HG02642 (cell line): ENCODE results near the gene FOLR1.

Experiments
- ATAC-seq: cut with Tn5 transposase; IDR thresholded peaks from one replicate; pipeline ENCODE4 v1.9.1; 2021; ENCODE audit warnings: mild to moderate bottlenecking; ENCODE audit not compliant: unreplicated experiment, poor library complexity

Gene FOLR1

DNA sequence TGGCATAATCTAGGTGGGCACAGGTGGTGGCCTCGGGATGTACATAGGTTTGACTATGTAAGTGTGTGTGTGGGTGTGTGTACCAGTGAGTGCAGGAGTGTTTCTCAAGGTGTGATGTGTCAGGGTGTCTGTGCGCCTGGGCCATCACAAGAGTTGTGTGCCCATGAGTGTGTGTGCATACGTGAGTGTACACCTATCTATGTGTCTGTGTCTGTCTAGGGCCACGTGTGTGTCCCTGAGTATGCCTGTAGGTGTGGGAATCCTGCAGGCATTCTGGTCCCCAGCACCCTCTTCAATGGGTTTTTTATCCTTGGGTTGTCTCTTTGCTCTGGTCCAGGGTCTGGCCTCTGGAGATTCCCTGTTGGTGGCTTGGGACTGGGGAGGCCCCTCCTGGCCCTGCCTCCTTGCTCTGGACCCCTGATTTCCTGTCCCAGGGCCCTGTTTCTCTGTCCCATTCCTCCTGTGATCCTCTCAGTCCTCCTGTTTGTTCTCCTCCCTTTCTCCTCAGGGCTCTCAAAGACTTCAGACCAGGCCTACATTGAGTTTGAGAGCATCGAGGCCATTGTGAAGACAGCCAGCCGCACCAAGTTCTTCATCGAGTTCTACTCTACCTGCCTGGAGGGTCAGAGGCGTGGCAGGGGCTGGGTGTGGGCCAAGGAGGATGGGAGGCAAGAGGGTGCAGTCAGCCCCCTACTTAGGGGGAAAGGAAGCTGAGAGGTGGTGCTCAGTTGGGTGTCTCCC lies 42.0 kb downstream of the FOLR1 start:
- ATAC-seq: no peak

DNA sequence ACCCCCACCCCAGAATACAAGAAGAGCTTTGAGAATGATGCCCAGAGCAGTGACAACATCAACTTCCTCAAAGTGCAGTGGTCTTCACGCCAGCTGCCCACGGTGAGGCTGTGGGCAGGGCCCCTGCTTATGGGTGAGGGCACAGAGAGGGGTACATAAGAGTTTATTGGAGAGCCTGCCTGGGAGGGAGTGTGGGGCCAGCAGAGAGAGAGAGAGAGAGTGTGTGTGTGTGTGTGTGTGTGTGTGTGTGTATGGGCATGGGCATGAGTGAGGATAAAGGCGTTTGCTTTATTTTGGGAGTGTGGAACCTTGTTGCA lies 42.5 kb downstream of the FOLR1 start:
- no peak for ATAC-seq

DNA sequence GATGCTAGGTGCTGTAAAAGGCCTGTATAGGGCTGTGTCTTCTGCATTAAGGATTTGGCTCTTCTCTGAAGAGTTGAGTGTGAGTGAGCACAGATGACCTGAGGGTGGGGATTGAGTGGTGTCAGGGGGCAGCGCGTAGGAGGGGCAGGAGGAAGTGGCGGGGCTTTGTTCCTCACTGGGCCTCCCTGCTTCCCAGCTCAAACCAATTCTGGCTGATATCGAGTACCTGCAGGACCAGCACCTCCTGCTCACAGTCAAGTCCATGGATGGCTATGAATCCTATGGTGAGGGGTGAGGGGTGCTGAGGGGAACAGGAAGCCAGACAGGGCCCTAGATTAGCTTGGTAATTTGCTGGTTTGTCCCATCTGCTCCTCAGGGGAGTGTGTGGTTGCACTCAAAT lies 43.0 kb downstream of the FOLR1 start:
- no peak for ATAC-seq

DNA sequence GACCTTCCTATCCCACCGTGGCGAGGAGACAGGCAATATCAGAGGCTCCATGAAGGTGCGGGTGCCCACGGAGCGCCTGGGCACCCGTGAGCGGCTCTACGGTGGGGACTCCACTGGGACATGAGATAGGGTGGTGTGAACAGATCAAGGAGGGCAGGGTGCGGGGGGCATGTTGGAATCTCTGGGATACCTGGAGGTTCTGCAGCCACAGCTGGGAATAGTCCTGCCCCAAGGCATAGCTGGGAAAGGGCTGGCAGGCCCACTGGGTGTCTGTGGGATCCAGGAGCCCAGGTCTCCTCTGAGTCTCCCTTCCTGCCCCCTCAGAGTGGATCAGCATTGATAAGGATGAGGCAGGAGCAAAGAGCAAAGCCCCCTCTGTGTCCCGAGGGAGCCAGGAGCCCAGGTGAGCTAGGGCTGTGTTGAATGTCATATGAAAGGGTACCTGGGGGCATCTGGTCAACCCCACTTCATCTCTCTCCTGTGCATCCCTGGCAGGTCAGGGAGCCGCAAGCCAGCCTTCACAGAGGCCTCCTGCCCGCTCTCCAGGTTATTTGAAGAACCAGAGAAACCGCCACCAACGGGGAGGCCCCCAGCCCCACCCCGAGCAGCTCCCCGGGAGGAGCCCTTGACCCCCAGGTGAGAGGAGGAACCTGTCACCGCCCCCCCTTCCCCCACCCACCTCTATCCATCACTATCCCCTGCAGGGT lies 43.6 kb downstream of the FOLR1 start:
- ATAC-seq: no peak

DNA sequence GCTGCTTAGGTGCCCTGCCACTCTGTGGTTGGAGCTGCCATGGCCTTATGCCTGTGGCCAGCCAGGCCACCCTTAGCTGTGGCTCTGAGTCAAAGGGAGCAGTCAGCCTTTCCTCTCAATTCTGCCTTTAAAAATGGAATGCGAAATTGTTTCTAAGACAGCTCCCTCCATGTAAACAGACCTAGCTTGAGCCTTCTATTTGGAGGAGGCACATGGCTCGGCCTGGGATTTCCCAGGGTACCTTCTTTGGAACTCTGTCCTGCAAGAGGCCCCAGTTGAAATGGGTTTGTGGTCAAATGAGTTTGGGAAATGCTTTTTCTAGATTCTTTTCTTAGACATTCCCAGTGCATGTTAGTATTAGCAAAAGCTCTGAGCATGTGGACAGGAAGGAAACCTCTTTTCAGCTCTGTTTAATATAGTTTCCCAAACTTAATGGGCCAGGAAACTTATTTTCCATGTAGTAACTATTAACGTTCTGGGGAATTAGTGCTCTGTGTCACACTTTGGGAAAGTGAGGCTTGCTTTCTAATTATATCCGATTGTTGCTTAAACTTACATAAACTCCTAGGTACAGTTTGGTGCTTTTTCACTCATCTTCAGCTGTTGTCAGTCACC lies 44.2 kb downstream of the FOLR1 start:
- ATAC-seq: no peak

DNA sequence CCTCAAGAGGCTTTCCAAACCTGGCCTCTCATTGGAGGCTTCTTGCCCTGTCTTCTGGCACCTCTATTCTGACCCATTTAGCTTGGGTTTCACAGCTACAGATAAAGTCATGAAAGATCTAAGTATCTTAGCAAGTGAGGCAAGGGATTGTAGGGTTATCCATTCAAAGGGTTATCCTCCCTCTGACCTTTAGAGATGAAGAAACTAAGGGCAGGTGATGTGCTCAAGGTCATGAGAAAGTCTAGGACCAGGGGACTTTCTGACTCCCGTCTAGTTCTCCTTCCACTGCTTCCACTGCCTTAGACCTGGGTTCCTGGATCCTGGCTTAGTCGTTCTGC lies 44.8 kb downstream of the FOLR1 start:
- ATAC-seq: no peak

DNA sequence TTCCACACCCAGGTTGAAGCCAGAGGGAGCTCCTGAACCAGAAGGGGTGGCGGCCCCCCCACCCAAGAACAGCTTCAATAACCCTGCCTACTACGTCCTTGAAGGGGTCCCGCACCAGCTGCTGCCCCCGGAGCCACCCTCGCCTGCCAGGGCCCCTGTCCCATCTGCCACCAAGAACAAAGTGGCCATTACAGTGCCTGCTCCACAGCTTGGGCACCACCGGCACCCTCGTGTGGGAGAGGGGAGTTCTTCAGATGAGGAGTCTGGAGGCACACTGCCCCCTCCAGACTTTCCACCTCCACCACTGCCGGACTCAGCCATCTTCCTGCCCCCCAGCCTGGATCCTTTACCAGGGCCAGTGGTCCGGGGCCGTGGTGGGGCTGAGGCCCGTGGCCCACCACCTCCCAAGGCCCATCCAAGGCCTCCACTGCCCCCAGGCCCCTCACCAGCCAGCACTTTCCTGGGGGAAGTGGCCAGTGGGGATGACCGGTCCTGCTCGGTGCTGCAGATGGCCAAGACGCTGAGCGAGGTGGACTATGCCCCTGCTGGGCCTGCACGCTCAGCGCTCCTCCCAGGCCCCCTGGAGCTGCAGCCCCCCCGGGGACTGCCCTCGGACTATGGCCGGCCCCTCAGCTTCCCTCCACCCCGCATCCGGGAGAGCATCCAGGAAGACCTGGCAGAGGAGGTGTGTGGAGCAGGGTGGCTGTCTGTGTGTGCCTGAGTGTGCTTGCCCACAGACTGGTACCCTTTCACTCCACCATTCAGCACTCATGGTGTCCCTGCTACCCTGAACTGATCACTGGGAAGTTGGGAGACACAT lies 45.4 kb downstream of the FOLR1 start:
- ATAC-seq: no peak

DNA sequence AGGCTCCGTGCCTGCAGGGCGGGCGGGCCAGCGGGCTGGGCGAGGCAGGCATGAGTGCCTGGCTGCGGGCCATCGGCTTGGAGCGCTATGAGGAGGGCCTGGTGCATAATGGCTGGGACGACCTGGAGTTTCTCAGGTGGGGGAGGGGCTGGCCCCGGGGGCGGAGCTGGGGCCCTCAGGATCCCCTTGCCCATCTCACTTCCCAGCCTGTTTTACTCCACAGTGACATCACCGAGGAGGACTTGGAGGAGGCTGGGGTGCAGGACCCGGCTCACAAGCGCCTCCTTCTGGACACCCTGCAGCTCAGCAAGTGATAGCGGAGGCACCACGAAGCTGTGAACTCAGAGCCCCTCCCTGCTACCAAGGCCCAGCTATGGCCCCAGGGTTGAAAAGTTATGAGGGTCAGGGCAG lies 46.1 kb downstream of the FOLR1 start:
- ATAC-seq: no peak

DNA sequence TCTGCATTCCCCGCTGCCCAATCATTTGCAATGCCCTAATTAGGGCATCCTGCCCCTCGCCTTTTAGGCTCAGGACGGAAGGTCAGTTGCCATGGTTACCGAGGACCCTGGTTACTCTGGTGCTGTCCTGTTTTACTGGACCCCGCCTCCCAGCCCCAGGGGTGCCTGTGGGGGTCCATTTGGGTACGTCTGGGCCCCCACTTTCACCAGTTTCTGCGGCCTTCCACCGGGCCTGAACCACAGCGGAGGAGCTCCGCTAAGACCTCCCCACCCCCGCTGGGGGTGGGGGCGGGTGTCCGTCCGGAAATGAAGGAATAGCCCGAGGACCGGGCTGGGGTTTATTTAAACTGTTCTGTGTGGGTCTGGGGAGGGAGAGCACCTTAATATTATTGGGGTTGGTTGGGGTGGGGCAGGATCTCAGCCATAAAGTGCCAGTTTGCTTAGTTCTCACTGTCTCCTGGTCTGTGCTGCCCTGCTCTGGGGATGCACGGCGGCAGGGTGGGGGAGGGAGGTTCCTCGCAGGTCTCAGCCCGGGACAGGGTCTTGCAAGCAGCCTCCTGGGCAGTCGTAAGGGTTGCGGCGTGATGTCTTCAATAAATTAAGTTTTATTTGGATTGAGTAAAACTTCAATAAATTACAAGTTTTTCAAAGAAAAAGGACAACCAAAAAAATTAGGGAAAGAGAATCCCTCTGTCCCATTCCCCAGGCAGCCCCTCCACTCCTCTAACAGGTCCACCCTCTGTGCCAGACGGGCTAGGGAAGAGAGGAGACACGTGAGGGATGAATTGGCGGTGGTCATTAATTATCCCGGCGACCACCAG lies 46.8 kb downstream of the FOLR1 start:
- ATAC-seq: no peak

DNA sequence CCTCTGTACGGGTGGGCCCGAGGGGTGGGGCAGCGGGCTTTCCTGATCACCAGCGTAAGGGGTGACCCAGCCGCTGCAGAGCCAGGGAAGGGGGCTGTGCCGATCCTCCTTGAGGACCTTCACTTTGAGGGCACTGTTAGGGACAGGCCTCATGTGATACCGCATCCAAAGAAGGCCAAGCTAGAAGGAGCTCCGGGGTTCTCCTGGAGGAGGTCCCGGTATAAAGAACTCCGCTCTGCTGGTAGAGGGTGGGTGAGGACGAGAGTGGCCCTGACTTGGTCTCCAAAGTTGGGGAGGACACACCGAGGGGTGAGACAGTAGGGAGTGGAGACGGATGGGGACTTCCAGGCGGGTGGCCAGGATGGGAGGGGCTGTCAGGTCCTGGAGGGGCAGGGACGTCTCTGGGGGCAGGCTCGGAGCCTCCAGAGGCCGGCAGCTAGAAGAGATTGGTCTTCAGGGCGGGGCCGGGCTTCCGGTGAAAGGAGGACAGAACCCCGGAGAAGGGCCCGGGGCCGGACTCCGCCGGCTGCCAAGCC lies 47.4 kb downstream of the FOLR1 start:
- no peak for ATAC-seq

DNA sequence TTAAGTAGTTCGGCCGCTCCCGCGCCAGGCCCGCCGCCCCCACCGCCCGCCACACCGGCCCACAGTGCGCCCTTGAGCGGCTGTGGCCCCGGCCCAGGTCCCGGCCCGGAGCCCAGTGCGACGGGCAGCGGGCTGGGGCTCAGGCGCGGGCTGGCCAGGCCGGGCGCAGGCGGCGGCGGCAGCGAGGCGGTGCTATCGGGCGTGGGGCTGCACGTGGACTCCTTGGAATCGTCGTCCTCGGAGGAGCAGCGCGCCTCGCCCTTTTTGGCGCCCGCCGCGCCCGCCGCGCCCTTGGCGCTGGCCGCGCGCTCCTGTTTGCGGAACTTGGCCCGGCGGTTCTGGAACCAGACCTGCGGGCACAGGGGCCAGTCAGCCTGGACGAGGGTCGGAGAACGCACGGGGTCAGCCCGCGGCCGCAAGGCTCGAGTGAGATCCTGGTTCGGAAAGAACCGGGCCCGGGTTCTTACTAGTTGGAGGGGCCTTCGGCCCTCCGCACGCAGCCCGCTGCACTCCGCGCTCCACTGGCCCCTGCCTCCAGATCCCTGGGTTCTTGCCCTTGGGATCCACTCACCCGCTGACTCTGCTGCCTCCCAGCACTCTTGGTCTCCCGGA lies 48.0 kb downstream of the FOLR1 start:
- ATAC-seq: no peak

DNA sequence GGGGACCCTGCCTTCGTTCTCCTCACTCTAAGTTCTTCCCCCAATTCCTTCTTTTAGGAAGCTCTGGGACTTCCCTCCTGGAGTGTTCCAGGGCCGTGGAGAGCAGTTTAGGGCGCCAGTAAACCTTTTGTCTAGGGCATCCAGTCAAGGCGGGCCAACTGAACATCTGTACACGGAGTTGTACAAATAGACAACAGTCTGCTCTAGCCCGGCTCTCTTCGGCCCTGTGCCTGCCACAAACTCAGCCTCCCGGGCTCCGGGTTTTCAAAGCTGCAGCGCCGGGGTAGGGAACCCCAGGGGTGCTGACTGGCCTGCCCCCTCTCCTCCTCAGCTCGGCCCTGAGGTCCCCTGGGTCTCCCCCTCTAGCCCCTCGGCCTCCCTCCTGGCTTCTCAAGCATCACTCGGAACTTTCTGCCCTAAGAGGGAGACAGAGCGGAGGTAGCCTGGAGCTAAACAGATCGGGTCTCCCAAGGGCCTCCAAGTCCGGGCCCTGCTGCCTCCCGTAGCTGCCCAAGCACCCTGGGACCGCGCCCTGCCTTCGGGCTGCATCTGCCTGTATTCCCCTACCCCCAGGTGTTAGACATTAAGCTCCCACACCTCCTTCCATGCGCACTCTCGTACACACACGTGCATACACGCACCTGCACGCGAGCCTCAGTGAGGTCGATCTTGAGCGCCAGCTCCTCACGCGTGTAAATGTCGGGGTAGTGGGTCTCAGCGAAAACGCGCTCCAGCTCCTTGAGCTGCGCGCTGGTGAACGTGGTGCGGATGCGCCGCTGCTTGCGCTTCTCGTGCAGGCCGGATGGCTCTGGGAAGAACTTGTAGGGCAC lies 48.7 kb downstream of the FOLR1 start:
- no peak for ATAC-seq

DNA sequence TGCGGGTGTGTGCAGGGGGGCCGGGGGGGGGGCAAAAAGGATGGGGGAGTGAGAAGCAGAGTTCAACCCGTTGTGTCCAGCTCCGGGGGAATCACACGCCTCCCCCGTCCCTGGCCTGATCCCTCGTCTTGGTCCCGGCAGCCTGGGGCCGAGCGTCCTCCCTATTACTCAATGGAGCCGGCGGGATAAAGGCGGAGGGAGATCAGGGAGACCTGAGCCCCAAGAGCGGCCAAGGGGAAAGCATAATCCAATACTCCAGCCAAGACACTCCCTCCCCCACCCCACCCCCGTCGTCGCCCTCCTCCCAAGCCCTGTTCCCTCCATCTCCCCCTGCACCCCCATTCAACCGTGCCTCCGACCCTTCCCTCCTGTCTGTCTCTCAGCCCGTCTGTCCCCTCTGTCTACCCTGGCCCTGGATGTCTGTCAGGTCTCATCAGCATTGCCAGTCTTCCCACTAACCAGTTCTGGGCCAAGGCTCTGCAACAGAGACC lies 49.4 kb downstream of the FOLR1 start:
- no peak for ATAC-seq

DNA sequence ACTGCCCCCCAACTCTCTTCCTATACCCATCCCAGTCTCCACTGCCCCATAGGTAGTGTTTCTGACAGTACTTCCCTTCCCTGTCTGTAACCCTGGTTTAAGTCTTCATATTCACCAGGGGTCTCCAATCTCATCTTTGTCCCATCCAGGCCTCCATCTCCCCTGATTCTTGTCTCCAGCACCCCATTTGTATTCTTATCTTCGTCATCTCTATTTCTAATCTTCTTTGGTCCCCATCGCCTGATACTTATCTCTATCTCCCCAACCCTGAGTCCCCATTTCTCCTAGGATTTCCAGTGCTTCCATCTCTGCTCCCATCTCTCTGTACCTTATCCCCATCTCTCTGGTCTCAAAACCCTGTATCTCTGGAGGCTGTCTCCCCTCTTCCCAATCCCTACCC lies 50.2 kb downstream of the FOLR1 start:
- ATAC-seq: no peak

DNA sequence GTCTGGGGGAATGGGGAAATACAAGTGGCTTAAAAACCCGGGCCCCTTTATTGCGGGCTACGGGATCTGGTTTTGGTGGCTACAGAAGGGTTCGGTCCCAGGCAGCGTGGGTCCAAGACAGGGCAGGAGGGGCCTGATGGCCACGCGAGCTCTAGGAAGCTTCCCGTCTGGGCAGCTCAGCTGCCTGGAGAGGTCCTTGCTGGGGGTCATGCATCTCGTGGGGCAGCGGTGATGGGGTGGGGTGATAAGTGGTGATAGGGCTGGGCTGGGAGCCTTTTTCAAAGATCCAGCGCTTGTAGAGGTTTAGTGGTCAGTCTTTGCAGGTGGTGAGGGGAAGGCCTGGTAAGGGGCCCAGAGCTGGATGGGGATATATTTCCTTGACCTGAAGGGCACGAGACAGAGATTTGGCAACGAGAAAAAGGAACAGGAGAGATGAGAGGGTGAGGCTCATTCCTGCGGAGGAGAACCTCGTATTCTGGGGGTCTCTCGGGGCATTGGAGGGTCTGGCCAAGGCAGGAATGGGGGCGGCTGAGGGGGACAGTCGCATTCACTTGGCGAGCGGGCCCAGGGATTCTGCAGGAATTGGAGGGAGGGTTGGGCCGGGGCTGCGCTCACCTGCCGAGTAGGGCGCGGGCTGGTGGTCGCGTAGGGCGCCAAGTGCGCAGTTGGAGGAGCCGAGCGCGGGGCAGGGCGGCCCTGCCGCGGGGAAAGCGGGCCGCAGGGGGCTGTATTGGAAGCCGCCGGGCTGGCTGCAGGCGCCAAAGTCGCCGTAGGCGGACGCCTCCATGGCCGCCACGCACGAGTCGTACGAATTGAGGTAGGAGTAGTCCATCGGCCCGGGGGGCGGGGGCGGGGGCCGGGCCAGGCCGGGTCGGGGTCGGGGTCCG lies 51.5 kb downstream of the FOLR1 start:
- no peak for ATAC-seq

DNA sequence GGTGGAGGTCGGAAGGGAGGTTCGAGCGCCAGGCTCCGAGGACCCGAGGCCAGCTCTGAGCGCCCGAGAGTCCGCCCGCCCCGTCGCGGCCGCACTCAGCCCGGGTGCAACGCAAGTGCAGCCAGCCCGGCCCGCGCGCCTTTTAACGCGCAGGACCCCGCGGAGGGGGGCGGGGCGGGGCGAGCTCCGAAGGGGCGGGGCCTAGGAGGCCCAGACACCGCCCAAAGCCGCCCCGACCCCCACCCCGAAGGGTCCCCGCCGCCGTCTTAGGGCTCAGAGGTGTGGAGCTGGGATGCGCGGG lies 52.1 kb downstream of the FOLR1 start, which contains the start of gene PHOX2A:
Gene PHOX2A (minus strand): TSS at position 117 of the 301 bp plus-strand sequence. CDS start 172 bp downstream, outside the sequence.
- ATAC-seq: no peak

DNA sequence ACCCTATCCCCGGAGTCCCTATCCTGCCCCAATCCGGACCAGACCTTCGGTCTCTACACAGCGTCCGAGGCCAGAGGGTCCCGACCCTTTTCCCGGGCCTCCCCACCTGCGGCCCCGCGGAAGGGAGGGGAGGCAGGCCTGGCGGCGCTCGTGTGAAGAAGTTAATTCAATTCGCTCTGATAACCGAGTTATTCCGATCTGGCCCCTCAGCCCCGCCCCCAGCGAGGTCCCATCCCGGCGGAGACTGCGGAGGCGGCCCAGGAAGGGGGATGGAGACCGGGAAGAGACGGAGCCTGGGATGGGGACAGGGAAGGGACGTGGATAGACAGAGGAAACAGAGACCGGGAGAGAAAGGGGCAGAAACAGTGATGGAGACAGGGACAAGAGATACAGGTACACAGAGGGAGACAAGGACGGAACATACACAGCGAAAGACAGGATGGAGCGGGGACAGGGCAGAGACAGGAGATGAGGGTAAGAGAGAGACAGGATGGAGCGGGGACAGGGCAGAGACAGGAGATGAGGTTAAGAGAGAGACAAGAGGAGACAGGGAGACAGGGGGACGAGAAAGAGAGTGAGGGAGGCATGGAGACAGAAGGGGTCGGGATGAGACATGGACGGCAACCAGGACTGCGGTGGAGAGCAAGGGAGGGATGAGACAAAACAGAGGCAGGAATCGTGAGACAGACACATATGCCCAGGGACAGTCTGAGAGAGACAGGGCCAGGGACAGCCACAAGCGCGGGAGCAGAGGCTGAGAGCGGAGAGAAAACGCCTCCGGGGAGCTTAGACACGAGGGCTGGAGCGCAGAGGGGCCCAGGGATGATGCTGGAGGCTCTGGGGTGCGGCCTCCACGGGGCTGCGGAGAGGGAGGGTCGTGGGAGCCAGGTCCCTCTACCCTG lies 52.7 kb downstream of the FOLR1 start:
- no peak for ATAC-seq
